Measurements from ENCODE around the gene HPCA.
A peak's percentile ranks its signal among the peaks of the same experiment; 100 is the strongest.

HPCA gene

GRCh38 chr1:32926562-32926961 lies 40.3 kb downstream of the HPCA start:
- H2BK5ac ChIP-seq (ENCODE audit: low read length), result no peak overlapping the region
- no peak overlapping the region for H3K4ac ChIP-seq (ENCODE audit: low read depth, low read length)
- no peaks in the 10 kb centered on the region for H3K79me2 ChIP-seq (ENCODE audit: control insufficient read depth, insufficient read depth, low read length)
- no peak overlapping the region for H3K56ac ChIP-seq (ENCODE audit: low read length)
- no peak overlapping the region for H3K18ac ChIP-seq (ENCODE audit: low read length)
- peaks cover 10% of the 10 kb centered on the region for H3K27me3 ChIP-seq (ENCODE audit: insufficient read depth, low read length, poor library complexity)
- H4K8ac ChIP-seq (ENCODE audit: low read depth, low read length), result no peak overlapping the region
- no peak overlapping the region for H2BK15ac ChIP-seq (replicated peaks; ENCODE audit: low read depth)
- DNase-seq, result peak; percentile 71
- H3K36me3 ChIP-seq (ENCODE audit: control insufficient read depth, insufficient read depth, low read length), result no peaks in the 10 kb centered on the region
- H2BK120ac ChIP-seq (ENCODE audit: low read depth, low read length), result no peak overlapping the region
- no peak overlapping the region for H3K9ac ChIP-seq (ENCODE audit: low read length)
- H3K4me1 ChIP-seq (ENCODE audit: control insufficient read depth, low read depth, low read length), result no peaks in the 10 kb centered on the region
- H3K23ac ChIP-seq (ENCODE audit: low read length), result no peak overlapping the region
- no peak overlapping the region for H4K5ac ChIP-seq (ENCODE audit: low read length)
- no peaks in the 10 kb centered on the region for H3K79me1 ChIP-seq (ENCODE audit: low read length)
- no peak overlapping the region for H3K4me3 ChIP-seq (ENCODE audit: low read length)
- no peak overlapping the region for H3K27ac ChIP-seq (ENCODE audit: low read depth, low read length)
- no peak overlapping the region for H3K4me2 ChIP-seq (ENCODE audit: low read length)
- WGBS (ENCODE audit: extremely low coverage, insufficient coverage, low lambda C conversion rate), result no CpG with 5 or more reads among the region's 6 CpGs
- H2AK5ac ChIP-seq (ENCODE audit: low read length), result no peak overlapping the region

GRCh38 chr1:32927441-32927840 lies 41.1 kb downstream of the HPCA start:
- Histone ChIP-seq H2BK15ac (replicated peaks; ENCODE audit: low read depth) (no peak overlapping the region), H3K9ac (ENCODE audit: low read length) (no peak overlapping the region), H3K4ac (ENCODE audit: low read depth, low read length) (no peak overlapping the region), H3K36me3 (ENCODE audit: control insufficient read depth, insufficient read depth, low read length) (no peaks in the 10 kb centered on the region), H3K18ac (ENCODE audit: low read length) (no peak overlapping the region), H2AK5ac (ENCODE audit: low read length) (no peak overlapping the region), H3K4me1 (ENCODE audit: control insufficient read depth, low read depth, low read length) (no peaks in the 10 kb centered on the region), H3K27me3 (ENCODE audit: insufficient read depth, low read length, poor library complexity) (peaks cover 10% of the 10 kb centered on the region), H3K56ac (ENCODE audit: low read length) (no peak overlapping the region), H3K4me2 (ENCODE audit: low read length) (no peak overlapping the region), H4K8ac (ENCODE audit: low read depth, low read length) (no peak overlapping the region), H2BK120ac (ENCODE audit: low read depth, low read length) (no peak overlapping the region), H3K79me2 (ENCODE audit: control insufficient read depth, insufficient read depth, low read length) (no peaks in the 10 kb centered on the region), H3K27ac (ENCODE audit: low read depth, low read length) (no peak overlapping the region), H3K4me3 (ENCODE audit: low read length) (no peak overlapping the region), H4K5ac (ENCODE audit: low read length) (no peak overlapping the region), H3K79me1 (ENCODE audit: low read length) (no peaks in the 10 kb centered on the region), H3K23ac (ENCODE audit: low read length) (no peak overlapping the region), H2BK5ac (ENCODE audit: low read length) (no peak overlapping the region)
- no peak for DNase-seq
- WGBS (ENCODE audit: extremely low coverage, insufficient coverage, low lambda C conversion rate), result no CpG with 5 or more reads among the region's 2 CpGs

GRCh38 chr1:32928285-32928684 lies 42.0 kb downstream of the HPCA start:
- Histone ChIP-seq H3K4me1 (ENCODE audit: control insufficient read depth, low read depth, low read length) (no peaks in the 10 kb centered on the region), H3K4ac (ENCODE audit: low read depth, low read length) (no peak overlapping the region), H3K27ac (ENCODE audit: low read depth, low read length) (no peak overlapping the region), H3K56ac (ENCODE audit: low read length) (no peak overlapping the region), H3K27me3 (ENCODE audit: insufficient read depth, low read length, poor library complexity) (peaks cover 10% of the 10 kb centered on the region), H3K36me3 (ENCODE audit: control insufficient read depth, insufficient read depth, low read length) (no peaks in the 10 kb centered on the region), H3K23ac (ENCODE audit: low read length) (no peak overlapping the region), H3K9ac (ENCODE audit: low read length) (no peak overlapping the region), H3K4me2 (ENCODE audit: low read length) (no peak overlapping the region), H2BK5ac (ENCODE audit: low read length) (no peak overlapping the region), H3K4me3 (ENCODE audit: low read length) (no peak overlapping the region), H2AK5ac (ENCODE audit: low read length) (no peak overlapping the region), H3K79me1 (ENCODE audit: low read length) (no peaks in the 10 kb centered on the region), H2BK120ac (ENCODE audit: low read depth, low read length) (no peak overlapping the region), H2BK15ac (replicated peaks; ENCODE audit: low read depth) (no peak overlapping the region), H3K79me2 (ENCODE audit: control insufficient read depth, insufficient read depth, low read length) (no peaks in the 10 kb centered on the region), H4K5ac (ENCODE audit: low read length) (no peak overlapping the region), H4K8ac (ENCODE audit: low read depth, low read length) (no peak overlapping the region), H3K18ac (ENCODE audit: low read length) (no peak overlapping the region)
- WGBS (ENCODE audit: extremely low coverage, insufficient coverage, low lambda C conversion rate), result no CpG with 5 or more reads among the region's 2 CpGs
- DNase-seq, result no peak

GRCh38 chr1:32928715-32929114 lies 42.4 kb downstream of the HPCA start:
- H4K5ac ChIP-seq (ENCODE audit: low read length), result no peak overlapping the region
- no peaks in the 10 kb centered on the region for H3K79me2 ChIP-seq (ENCODE audit: control insufficient read depth, insufficient read depth, low read length)
- H3K56ac ChIP-seq (ENCODE audit: low read length), result no peak overlapping the region
- DNase-seq, result no peak
- no peak overlapping the region for H3K23ac ChIP-seq (ENCODE audit: low read length)
- H2BK120ac ChIP-seq (ENCODE audit: low read depth, low read length), result no peak overlapping the region
- H2AK5ac ChIP-seq (ENCODE audit: low read length), result no peak overlapping the region
- H3K4me2 ChIP-seq (ENCODE audit: low read length), result no peak overlapping the region
- H3K27me3 ChIP-seq (ENCODE audit: insufficient read depth, low read length, poor library complexity), result peaks cover 8% of the 10 kb centered on the region
- no peak overlapping the region for H3K4me3 ChIP-seq (ENCODE audit: low read length)
- H3K18ac ChIP-seq (ENCODE audit: low read length), result no peak overlapping the region
- H3K4me1 ChIP-seq (ENCODE audit: control insufficient read depth, low read depth, low read length), result no peaks in the 10 kb centered on the region
- no peak overlapping the region for H3K9ac ChIP-seq (ENCODE audit: low read length)
- no peak overlapping the region for H2BK5ac ChIP-seq (ENCODE audit: low read length)
- H3K4ac ChIP-seq (ENCODE audit: low read depth, low read length), result no peak overlapping the region
- WGBS (ENCODE audit: extremely low coverage, insufficient coverage, low lambda C conversion rate), result no CpG with 5 or more reads among the region's 8 CpGs
- no peaks in the 10 kb centered on the region for H3K79me1 ChIP-seq (ENCODE audit: low read length)
- no peak overlapping the region for H3K27ac ChIP-seq (ENCODE audit: low read depth, low read length)
- H2BK15ac ChIP-seq (replicated peaks; ENCODE audit: low read depth), result no peak overlapping the region
- H4K8ac ChIP-seq (ENCODE audit: low read depth, low read length), result no peak overlapping the region
- no peaks in the 10 kb centered on the region for H3K36me3 ChIP-seq (ENCODE audit: control insufficient read depth, insufficient read depth, low read length)

- Histone ChIP-seq H3K27me3 (ENCODE audit: insufficient read depth, low read length, poor library complexity) (peaks cover 3% of the 10 kb centered on the region), H3K56ac (ENCODE audit: low read length) (no peak overlapping the region), H3K79me2 (ENCODE audit: control insufficient read depth, insufficient read depth, low read length) (no peaks in the 10 kb centered on the region), H2AK5ac (ENCODE audit: low read length) (no peak overlapping the region), H3K79me1 (ENCODE audit: low read length) (no peaks in the 10 kb centered on the region), H2BK5ac (ENCODE audit: low read length) (no peak overlapping the region), H2BK15ac (replicated peaks; ENCODE audit: low read depth) (no peak overlapping the region), H2BK120ac (ENCODE audit: low read depth, low read length) (no peak overlapping the region), H4K8ac (ENCODE audit: low read depth, low read length) (no peak overlapping the region), H3K9ac (ENCODE audit: low read length) (no peak overlapping the region), H3K36me3 (ENCODE audit: control insufficient read depth, insufficient read depth, low read length) (no peaks in the 10 kb centered on the region), H4K5ac (ENCODE audit: low read length) (no peak overlapping the region), H3K4ac (ENCODE audit: low read depth, low read length) (no peak overlapping the region), H3K18ac (ENCODE audit: low read length) (no peak overlapping the region), H3K4me2 (ENCODE audit: low read length) (no peak overlapping the region), H3K4me3 (ENCODE audit: low read length) (no peak overlapping the region), H3K23ac (ENCODE audit: low read length) (no peak overlapping the region), H3K4me1 (ENCODE audit: control insufficient read depth, low read depth, low read length) (no peaks in the 10 kb centered on the region), H3K27ac (ENCODE audit: low read depth, low read length) (no peak overlapping the region)
- no CpG with 5 or more reads among the region's 2 CpGs for WGBS (ENCODE audit: extremely low coverage, insufficient coverage, low lambda C conversion rate)
- DNase-seq, result no peak
Observed at GRCh38 chr1:32929366-32929765, 43.1 kb downstream of the HPCA start.

GRCh38 chr1:32931760-32932159 lies 45.5 kb downstream of the HPCA start:
- Histone ChIP-seq H2BK5ac (ENCODE audit: low read length) (no peak overlapping the region), H3K56ac (ENCODE audit: low read length) (no peak overlapping the region), H3K27ac (ENCODE audit: low read depth, low read length) (no peak overlapping the region), H2BK120ac (ENCODE audit: low read depth, low read length) (no peak overlapping the region), H3K9ac (ENCODE audit: low read length) (no peak overlapping the region), H3K4me3 (ENCODE audit: low read length) (no peak overlapping the region), H3K4ac (ENCODE audit: low read depth, low read length) (no peak overlapping the region), H4K5ac (ENCODE audit: low read length) (no peak overlapping the region), H3K79me1 (ENCODE audit: low read length) (no peaks in the 10 kb centered on the region), H3K36me3 (ENCODE audit: control insufficient read depth, insufficient read depth, low read length) (no peaks in the 10 kb centered on the region), H2AK5ac (ENCODE audit: low read length) (no peak overlapping the region), H3K79me2 (ENCODE audit: control insufficient read depth, insufficient read depth, low read length) (no peaks in the 10 kb centered on the region), H3K4me1 (ENCODE audit: control insufficient read depth, low read depth, low read length) (no peaks in the 10 kb centered on the region), H3K18ac (ENCODE audit: low read length) (no peak overlapping the region), H3K23ac (ENCODE audit: low read length) (no peak overlapping the region), H3K4me2 (ENCODE audit: low read length) (no peak overlapping the region), H2BK15ac (replicated peaks; ENCODE audit: low read depth) (no peak overlapping the region), H4K8ac (ENCODE audit: low read depth, low read length) (no peak overlapping the region), H3K27me3 (ENCODE audit: insufficient read depth, low read length, poor library complexity) (peaks cover 2% of the 10 kb centered on the region)
- no CpG with 5 or more reads among the region's 1 CpG for WGBS (ENCODE audit: extremely low coverage, insufficient coverage, low lambda C conversion rate)
- DNase-seq, result no peak

Data from mesendoderm (in vitro differentiated cells).